Measurements from ENCODE around the gene HDAC7.

GRCh38 chr12:47846294-47846996, 26.7 kb upstream of the HDAC7 start:
- TF ChIP-seq GATA2 (IDR thresholded peaks at IDR 0.05; ENCODE audit: low read depth, low read length) (no peak), GATA3 (IDR thresholded peaks at IDR 0.05; ENCODE audit: low read depth, low read length) (no peak)
